GM12801 (cell line): Measurements from ENCODE around the gene PPP1R37.

ENCODE experiments used
- TF ChIP-seq, protein P1 (sequence below): IDR thresholded peaks from one replicate; pipeline ENCODE4 v1.5.1; 2011; ENCODE audit warnings: control low read depth; ENCODE audit not compliant: insufficient read length; ENCODE audit errors: extremely low read depth

Gene PPP1R37

DNA sequence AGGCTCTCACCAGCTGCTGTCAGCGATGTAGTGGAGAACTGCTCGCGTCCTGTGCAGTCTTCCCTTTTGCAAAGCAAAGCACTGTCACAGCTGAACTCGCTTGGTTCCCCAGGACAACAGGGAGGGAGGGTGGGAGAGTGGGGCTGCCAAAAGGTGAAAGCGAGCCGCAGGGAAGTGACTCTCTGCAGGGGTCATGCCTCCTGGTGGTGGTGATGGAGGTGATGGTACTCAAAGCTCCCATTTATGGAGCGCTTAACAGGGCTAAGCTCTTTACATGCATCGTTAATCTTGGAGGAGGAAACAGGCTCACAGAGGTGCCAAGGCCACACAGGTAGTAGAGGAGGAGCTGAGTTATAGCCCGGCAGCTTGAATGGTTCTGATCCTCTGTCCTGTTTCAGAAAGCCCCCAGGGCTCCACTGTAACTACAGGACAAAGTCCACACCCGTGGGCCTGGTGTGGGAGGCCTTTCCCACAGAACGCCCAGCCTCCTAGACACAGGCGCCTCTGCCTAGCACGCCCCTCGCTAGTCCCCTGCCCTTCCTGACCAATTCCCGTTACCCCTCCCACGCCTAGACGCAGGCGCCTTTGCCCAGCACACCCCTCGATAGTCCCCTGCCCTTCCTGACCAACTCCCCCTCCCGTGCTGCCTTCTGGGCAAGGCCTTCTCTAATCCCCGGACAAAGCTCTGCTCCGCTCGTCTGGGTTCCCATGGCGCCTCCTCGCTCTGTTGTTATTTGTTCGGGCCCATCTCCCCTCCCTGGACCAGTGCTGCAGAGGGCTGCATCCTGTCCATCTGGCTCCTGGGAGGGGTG lies 10.7 kb downstream of the PPP1R37 start:
- TF ChIP-seq, protein P1, sequence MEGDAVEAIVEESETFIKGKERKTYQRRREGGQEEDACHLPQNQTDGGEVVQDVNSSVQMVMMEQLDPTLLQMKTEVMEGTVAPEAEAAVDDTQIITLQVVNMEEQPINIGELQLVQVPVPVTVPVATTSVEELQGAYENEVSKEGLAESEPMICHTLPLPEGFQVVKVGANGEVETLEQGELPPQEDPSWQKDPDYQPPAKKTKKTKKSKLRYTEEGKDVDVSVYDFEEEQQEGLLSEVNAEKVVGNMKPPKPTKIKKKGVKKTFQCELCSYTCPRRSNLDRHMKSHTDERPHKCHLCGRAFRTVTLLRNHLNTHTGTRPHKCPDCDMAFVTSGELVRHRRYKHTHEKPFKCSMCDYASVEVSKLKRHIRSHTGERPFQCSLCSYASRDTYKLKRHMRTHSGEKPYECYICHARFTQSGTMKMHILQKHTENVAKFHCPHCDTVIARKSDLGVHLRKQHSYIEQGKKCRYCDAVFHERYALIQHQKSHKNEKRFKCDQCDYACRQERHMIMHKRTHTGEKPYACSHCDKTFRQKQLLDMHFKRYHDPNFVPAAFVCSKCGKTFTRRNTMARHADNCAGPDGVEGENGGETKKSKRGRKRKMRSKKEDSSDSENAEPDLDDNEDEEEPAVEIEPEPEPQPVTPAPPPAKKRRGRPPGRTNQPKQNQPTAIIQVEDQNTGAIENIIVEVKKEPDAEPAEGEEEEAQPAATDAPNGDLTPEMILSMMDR = no peak

DNA sequence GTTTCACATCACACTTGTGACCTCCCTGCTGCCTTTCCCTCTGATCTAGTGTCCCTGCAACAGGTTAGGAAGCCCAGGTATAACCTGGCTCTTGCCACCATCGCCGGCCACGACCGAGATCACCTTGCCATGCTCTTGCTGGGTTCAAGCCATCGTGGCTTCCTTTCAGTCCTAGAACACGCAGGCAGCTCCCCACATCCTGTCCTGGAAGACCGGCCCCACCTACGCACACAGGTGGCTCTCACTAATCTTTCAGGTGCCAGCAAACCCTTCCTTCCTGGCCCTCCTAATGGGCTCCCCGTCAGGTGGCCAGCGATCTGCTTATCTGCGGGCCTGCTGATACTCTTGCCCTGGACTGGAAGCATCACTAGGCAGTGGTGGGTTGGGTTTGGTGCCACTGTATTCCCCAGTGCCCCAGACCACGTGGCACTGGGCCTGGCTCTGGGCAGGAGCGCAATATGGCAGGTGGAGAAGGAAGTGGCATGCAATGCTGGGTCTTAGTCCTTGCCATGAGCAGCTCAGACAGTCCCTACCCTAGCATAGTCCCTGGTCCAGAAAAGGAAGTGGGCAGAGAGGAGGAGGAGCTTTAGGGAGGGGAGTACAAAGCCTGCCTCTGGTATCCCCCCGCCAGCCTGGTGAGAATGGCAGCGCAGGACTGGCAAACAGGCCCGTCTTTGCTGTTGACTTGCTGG lies 11.8 kb downstream of the PPP1R37 start:
- TF ChIP-seq, protein P1 = no peak

DNA sequence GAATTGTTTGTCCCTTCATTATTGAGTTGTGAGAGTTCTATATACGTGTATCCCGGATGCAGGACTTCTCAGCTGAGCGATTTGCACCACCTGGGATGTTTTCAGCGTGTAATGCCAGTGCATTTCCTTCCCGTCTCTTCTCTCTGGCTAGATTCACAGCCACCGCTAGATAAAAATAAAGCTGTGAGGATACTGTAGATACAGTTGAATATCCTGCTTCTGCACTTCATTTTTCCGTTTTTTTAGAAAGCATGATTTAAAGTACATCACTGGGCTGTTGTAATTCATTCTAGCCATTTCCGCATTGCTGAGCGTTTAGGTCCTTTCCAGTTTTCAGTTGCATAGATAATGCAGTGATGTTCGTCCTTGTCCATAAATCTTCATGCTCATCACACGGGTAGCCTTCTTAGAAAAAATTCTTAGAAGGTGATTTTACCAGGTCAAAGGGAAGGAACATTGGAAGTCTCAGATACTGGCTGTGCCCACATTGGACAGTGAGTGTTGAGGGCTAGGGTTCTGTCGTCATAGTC lies 14.7 kb downstream of the PPP1R37 start:
- TF ChIP-seq, protein P1 = no peak

DNA sequence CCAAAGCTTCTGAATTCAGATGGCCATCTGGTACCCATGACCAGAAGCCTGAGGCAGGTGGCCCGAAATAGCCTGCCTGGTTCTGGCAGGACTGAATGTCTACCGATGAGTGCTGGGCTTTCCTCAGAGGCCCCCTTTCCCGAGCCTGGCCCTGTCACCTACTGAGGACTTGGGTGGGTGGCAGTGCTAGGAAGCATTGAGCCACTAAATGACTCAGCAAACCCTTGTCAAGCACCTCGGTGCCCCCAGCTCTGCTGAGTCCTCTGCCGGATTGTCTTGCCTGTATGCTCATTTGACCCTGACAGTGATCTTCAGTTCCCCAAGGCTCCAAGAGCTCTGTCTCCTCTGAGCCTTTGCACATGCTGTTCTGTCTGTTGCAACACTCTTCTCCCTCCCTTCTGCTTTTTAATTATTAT lies 17.9 kb downstream of the PPP1R37 start:
- TF ChIP-seq, protein P1 = no peak

DNA sequence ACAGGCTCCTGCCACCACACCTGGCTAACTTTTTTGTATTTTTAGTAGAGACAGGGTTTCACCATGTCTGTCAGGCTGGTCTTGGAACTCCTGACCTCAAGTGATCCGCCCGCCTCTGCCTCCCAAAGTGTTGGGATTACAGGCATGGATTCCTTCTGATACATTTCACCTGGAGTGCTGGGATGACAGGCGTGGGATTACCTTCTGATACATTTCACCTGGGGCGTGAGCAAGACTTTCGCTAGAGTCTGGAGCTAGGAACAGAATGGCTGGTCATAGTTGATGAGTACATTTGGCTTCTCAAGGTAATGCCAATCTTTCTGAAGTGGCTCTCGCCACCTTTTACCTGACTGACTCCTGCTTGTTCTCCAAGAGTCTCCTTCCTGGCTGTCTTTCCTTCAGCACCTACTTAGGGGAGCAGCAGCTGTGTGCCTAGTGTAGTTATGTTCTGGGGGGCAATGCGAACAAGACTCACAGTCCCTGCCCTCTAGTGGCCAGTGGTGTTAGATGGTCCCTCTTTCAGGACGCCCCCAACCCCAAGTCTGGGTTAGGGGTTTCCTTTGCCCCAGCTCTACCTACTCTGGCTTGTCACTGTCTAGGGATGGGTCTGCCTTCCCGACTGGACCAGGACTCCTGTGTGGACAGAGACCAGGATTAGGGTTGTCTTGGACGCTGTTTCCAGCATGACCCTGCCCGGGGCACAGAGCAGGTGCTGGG lies 19.3 kb downstream of the PPP1R37 start:
- TF ChIP-seq, protein P1 = no peak

DNA sequence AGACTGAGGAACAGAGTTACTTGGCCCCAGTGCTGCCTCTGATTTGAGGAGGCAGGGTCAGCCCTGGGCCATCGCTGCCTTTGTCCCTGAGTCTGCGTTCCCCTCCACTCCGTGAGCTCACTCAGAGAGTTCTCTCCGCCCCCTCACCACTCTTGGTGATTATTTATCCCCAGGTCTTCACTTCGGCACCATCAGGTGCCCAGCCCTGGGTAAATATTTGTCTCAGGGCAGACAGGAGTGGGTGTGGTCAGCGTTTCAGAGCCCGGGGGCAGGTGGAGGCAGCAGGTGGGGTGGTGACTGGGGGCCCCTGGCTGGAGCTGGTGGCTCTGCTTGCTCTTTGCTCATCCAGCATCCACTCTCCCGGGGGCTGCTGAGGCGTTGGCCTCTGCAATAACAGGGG lies 20.6 kb downstream of the PPP1R37 start:
- TF ChIP-seq, protein P1 = no peak

DNA sequence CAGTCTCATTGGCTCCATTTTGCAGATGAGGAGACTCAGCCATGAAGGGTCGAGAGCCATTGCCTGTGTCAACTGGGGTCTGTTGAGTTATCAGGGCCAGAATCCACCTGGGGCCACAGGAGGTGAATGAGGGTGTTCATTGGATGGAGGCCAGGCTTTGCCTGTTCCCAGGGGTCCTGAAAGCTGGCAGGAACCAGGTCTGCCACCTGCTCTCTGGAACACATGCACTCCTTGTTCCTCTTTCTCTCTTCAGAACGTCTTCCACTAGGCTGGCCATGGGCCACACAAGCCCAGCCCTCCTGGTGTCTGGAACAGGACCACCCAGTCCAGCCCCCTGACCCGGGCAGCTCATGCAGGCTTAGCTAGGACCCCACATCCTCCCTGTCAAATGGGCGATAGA lies 21.1 kb downstream of the PPP1R37 start:
- TF ChIP-seq, protein P1 = no peak
